GM21390 (cell line): Measurements from ENCODE around the gene HOXD3.

Experiments used
- ATAC-seq: cut with Tn5 transposase; IDR thresholded peaks from one replicate; pipeline ENCODE4 v1.9.1; 2021; ENCODE audit not compliant: unreplicated experiment

The HOXD3 gene

GRCh38 chr2:176202491-176202890 is 45.4 kb downstream of the HOXD3 start:
- ATAC-seq, result no peak

- no peak for ATAC-seq
Measured at GRCh38 chr2:176205126-176205525, 48.0 kb downstream of the HOXD3 start.

- ATAC-seq, result no peak
Measured at GRCh38 chr2:176206136-176206535, 49.0 kb downstream of the HOXD3 start.

- no peak for ATAC-seq
Measured at GRCh38 chr2:176206682-176207081, 49.6 kb downstream of the HOXD3 start.

- no peak for ATAC-seq
Measured at GRCh38 chr2:176211110-176211509, 54.0 kb downstream of the HOXD3 start.

GRCh38 chr2:176212276-176212675 is 55.2 kb downstream of the HOXD3 start:
- no peak for ATAC-seq

- ATAC-seq, result no peak
Measured at GRCh38 chr2:176213406-176213805, 56.3 kb downstream of the HOXD3 start.
